HFFc6 (cell line): ENCODE data around the gene MAPKBP1. TPM values are rescaled to one million over a fixed set of nuclear protein-coding genes. Genes with fewer than 3 reads are reported as not detected.
A peak's percentile ranks its signal among the peaks of the same experiment; 100 is the strongest.

Experiments
- DNase-seq: peaks from one replicate; pipeline ENCODE4 v3.0.0-alpha.2; 2018
- H3K27ac Mint-ChIP-seq: 2 replicates; pipeline ENCODE4 v1.8.0; 2020; ENCODE audit warnings: mild to moderate bottlenecking, mixed read lengths
- H3K27me3 Mint-ChIP-seq: 2 replicates; pipeline ENCODE4 v1.8.0; 2021; ENCODE audit warnings: mild to moderate bottlenecking, moderate library complexity, mixed read lengths; ENCODE audit not compliant: insufficient read depth
- H3K36me3 Mint-ChIP-seq: 2 replicates; pipeline ENCODE4 v1.8.0; 2021; ENCODE audit warnings: low read depth, mixed read lengths
- H3K4me1 Mint-ChIP-seq: 2 replicates; pipeline ENCODE4 v1.8.0; 2020; ENCODE audit warnings: low read depth, mixed read lengths
- H3K4me3 Mint-ChIP-seq: 2 replicates; pipeline ENCODE4 v1.8.0; 2020; ENCODE audit warnings: mild to moderate bottlenecking, moderate library complexity, mixed read lengths
- H3K9me3 Mint-ChIP-seq: 2 replicates; pipeline ENCODE4 v1.8.0; 2020; ENCODE audit warnings: mild to moderate bottlenecking, mixed read lengths
- CTCF ChIP-seq: fragments of 200-600 bp; sonication (generic); IDR thresholded peaks from 2 replicates; pipeline ENCODE4 v1.5.0; 2021; ENCODE audit warnings: antibody characterized with exemption, mild to moderate bottlenecking
- total RNA-seq, 6 experiments: library from RNA; stranded (reverse); fragmentation: NEBNext Ultra II Directional; extraction: Animal tissue kit (Norgen Biotek cat#: 25700); gene quantifications; 2 replicates in 1 of 6; 3 replicates in 5 of 6; pipeline ENCODE4 v1.2.3, GENCODE V29; 2021

MAPKBP1 gene
- total RNA-seq, 6 experiments from 2014 or later, result 15.7 to 22.4 (median 18.1) TPM

- H3K27me3 Mint-ChIP-seq, result peaks cover 3% of the 10 kb centered on the region; the same call in 1 of the 2 replicates
- peak overlapping the region; percentile 89 for H3K27ac Mint-ChIP-seq
- H3K4me3 Mint-ChIP-seq, result peak overlapping the region; percentile 95
- no peak for DNase-seq
- no peaks in the 10 kb centered on the region for H3K9me3 Mint-ChIP-seq
- no peaks in the 10 kb centered on the region for H3K36me3 Mint-ChIP-seq
- no peak for TF ChIP-seq CTCF
- peaks cover 52% of the 10 kb centered on the region for H3K4me1 Mint-ChIP-seq
These were observed 954 bp upstream of the MAPKBP1 start for GRCh38 chr15:41773332-41773728.

- peaks cover 55% of the 10 kb centered on the region for H3K4me1 Mint-ChIP-seq
These were observed 589 bp upstream of the MAPKBP1 start for GRCh38 chr15:41773729-41774061.

GRCh38 chr15:41774882-41775417 lies 666 bp downstream of the MAPKBP1 start:
- peaks cover 3% of the 10 kb centered on the region; the same call in 1 of the 2 replicates for H3K27me3 Mint-ChIP-seq
- peak overlapping the region; percentile 95 for H3K4me3 Mint-ChIP-seq
- no peak for TF ChIP-seq CTCF
- peaks cover 68% of the 10 kb centered on the region for H3K4me1 Mint-ChIP-seq
- no peaks in the 10 kb centered on the region for H3K9me3 Mint-ChIP-seq
- H3K36me3 Mint-ChIP-seq, result 0 out of 2 replicates have a peak, but pooled peaks cover 5% of the 10 kb centered on the region
- H3K27ac Mint-ChIP-seq, result peak overlapping the region; percentile 89
- DNase-seq, result no peak

More at GRCh38 chr15:41773729-41774061, 589 bp upstream of the MAPKBP1 start:
- no peak for DNase-seq
- H3K9me3 Mint-ChIP-seq, result no peaks in the 10 kb centered on the region
- H3K4me3 Mint-ChIP-seq, result peak overlapping the region; percentile 95
- TF ChIP-seq CTCF, result no peak
- peaks cover 3% of the 10 kb centered on the region; the same call in 1 of the 2 replicates for H3K27me3 Mint-ChIP-seq
- H3K36me3 Mint-ChIP-seq, result 0 out of 2 replicates have a peak, but pooled peaks cover 1% of the 10 kb centered on the region
- H3K27ac Mint-ChIP-seq, result peak overlapping the region; percentile 89

- H3K27me3 Mint-ChIP-seq, result peaks cover 3% of the 10 kb centered on the region; the same call in 1 of the 2 replicates
- DNase-seq, result no peak
- TF ChIP-seq CTCF, result no peak
- no peaks in the 10 kb centered on the region for H3K9me3 Mint-ChIP-seq
- H3K4me3 Mint-ChIP-seq, result peak overlapping the region; percentile 95
- H3K27ac Mint-ChIP-seq, result peak overlapping the region; percentile 89
- H3K36me3 Mint-ChIP-seq, result 0 out of 2 replicates have a peak, but pooled peaks cover 5% of the 10 kb centered on the region
- peaks cover 75% of the 10 kb centered on the region for H3K4me1 Mint-ChIP-seq
These were observed 1.4 kb downstream of the MAPKBP1 start for GRCh38 chr15:41775651-41776050.

- peaks cover 3% of the 10 kb centered on the region; the same call in 1 of the 2 replicates for H3K27me3 Mint-ChIP-seq
- H3K27ac Mint-ChIP-seq, result peak overlapping the region; percentile 89
- DNase-seq, result peak; percentile 51
- H3K4me1 Mint-ChIP-seq, result peaks cover 89% of the 10 kb centered on the region
- no peak for TF ChIP-seq CTCF
- no peaks in the 10 kb centered on the region for H3K9me3 Mint-ChIP-seq
- H3K36me3 Mint-ChIP-seq, result 0 out of 2 replicates have a peak, but pooled peaks cover 5% of the 10 kb centered on the region
- H3K4me3 Mint-ChIP-seq, result peak overlapping the region; percentile 95
These were observed 3.2 kb downstream of the MAPKBP1 start for GRCh38 chr15:41777421-41777973.
